Activated CD8-positive, alpha-beta memory T cell treated with anti-CD3 and anti-CD28 coated beads for 48 hours (primary cell): ENCODE results near the gene SPEG.

Experiments used
- DNase-seq, 3 experiments: peaks; one replicate each; pipeline ENCODE4 v3.0.0-alpha.2; 2020; ENCODE audit warnings: low read depth in 2 of 3, low spot score in 2 of 3

The SPEG gene

GRCh38 chr2:219509780-219510511, 75.3 kb downstream of the SPEG start:
- peak in 1 of 3 experiments; percentile 12 for DNase-seq

- no peak for DNase-seq
These were observed 76.0 kb downstream of the SPEG start for GRCh38 chr2:219510512-219511135.

DNA sequence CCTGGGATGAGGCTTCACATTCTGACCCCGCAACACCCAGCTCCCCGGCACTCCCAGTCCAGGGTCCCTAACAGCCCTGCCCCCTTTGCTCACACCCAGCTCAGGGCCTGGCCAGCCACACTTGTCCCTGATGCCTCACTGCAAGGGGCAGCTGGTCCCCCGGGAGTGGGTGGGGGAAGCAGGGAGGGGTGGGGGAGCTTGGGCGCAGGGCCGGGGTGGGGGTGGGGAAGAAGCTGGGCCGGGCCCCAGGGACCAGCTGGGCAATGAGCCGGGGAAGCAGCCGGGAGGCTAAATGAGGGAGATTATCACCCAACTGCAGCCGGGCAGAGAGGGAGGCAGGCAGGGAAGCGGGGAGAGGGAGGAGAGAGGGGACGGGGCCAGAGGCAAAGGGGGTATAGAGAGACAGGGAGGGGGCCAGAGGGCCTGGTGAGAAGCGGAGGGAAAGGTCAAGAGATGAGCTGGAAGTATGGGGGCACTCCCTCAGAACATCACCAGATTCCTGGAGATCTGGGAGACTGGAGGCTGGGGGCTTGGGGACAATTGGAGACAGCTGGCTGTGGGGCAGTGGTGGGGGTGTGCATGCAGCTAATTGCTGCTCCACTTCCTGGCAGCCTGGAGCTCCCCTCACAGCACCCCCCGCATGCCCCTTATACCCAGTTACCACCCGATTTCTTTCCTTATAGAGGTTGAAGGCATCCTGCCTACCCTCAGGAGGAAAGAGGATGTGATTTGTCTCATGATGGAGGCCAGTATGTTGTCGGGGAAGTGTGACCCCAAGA, 77.1 kb downstream of the SPEG start:
- no peak for DNase-seq

DNA sequence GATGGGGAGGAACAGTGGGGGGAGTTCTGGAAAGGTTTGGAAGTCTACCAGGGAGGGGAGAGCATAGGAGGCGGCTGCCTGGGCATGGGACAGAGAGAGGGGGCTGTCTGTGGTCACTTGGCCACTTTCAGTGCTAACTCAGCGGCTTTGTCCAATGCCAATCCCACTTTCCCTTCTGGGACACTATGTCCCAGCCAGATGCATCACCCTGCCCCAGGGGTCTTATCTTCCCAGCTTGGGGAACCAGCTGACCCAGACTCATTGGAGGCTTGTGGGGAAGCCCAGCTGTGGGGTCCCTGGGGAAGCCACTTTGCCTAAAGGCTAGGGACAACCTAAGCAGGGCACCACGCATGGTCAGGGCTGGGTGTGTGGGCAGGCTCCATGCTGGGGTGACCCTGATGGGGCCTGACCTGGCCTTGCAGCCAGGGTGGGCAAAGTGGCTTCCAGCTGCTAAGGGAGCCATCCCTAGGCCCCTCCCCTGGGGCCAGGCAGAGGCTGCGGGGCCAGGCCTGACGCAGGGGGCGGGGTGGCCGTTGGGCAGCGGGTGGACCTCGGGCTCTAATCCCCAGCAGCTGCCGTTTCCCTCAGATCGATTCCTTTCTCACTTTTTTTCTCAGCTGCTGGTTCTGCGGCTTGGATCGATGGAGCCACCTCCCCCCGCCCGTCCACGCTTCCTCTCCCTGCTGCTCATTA, 78.0 kb downstream of the SPEG start:
- no peak for DNase-seq

DNA sequence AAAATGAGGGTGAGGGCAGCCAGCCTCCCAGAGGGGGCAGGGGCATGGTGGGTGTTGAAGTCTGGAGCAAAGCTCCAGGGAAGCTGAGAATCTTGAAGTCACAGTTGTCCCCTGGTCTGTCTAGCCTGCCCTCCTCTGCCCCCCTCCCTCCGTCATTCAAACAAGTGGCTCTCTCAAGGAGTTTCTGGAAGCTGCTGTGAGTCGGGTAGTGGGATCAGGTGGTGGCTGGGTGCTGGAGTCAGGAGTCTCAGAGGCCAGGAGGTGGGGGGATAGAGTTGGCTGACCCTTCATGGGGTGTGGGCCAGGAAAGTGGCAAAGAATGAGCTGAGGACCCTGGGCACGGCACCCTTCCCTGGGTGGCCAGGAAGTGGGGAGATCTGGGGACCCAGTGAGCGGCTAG, 79.1 kb downstream of the SPEG start:
- DNase-seq = no peak

DNA sequence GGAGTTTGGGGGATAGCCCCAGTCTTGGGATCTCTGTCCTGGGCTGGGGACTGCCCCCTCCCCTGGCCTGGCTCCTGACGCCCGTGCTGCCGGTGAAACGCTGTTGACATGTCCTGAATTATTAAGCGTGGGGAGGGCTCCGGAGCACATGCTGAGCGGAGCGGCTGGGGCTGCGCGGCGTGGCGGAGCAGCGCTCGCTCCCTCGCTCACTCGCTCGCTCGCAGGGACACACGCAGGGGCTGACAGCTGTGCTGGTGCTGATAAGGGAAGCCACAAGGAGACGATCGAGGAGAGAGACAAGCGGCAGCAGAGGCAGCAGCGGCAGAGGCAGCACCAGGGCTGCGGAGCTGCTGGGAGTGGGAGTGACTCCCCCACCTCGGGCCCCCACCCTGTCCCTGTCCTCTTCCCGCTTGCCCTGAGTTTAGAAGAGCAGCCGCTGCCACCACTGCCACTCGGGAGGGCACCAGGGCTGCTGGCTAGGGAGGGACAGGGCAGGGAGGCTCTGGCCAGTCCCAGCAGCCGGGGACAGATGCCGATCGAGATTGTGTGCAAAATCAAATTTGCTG, 79.6 kb downstream of the SPEG start, which contains the start of gene ASIC4:
Gene ASIC4 (plus strand): TSS at position 287 of the 566 bp plus-strand sequence. CDS start 243 bp downstream, at position 530.
- DNase-seq = no peak

DNA sequence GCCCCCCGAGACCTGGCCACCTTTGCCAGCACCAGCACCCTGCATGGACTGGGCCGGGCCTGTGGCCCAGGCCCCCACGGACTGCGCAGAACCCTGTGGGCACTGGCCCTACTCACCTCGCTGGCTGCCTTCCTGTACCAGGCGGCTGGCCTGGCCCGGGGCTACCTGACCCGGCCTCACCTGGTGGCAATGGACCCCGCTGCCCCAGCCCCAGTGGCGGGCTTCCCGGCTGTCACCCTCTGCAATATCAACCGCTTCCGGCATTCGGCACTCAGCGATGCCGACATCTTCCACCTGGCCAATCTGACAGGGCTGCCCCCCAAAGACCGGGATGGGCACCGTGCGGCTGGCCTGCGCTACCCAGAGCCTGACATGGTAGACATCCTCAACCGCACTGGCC, 80.2 kb downstream of the SPEG start:
- no peak for DNase-seq

- no peak for DNase-seq
These were observed 81.4 kb downstream of the SPEG start for GRCh38 chr2:219515874-219516629.

DNA sequence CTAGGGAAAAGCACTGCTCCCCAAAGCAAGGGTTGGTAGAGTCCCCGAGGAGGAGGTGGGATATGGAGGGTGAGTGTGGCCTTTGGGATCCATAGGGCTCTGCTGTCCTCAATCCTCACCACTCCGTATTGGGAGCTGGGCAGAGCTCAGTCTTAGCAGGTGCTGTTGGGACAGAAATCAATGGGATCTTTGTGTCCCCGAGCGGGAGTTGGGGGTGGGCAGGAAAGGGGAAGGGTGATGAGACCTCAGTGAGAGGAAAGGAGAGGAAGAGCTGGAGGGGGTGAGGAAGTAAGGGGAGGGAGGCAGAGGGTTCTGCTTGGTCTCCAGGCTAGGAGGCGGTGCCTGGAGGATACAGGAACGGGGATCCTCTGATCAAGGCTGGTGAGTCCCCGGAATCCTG, 82.2 kb downstream of the SPEG start:
- DNase-seq = no peak

DNA sequence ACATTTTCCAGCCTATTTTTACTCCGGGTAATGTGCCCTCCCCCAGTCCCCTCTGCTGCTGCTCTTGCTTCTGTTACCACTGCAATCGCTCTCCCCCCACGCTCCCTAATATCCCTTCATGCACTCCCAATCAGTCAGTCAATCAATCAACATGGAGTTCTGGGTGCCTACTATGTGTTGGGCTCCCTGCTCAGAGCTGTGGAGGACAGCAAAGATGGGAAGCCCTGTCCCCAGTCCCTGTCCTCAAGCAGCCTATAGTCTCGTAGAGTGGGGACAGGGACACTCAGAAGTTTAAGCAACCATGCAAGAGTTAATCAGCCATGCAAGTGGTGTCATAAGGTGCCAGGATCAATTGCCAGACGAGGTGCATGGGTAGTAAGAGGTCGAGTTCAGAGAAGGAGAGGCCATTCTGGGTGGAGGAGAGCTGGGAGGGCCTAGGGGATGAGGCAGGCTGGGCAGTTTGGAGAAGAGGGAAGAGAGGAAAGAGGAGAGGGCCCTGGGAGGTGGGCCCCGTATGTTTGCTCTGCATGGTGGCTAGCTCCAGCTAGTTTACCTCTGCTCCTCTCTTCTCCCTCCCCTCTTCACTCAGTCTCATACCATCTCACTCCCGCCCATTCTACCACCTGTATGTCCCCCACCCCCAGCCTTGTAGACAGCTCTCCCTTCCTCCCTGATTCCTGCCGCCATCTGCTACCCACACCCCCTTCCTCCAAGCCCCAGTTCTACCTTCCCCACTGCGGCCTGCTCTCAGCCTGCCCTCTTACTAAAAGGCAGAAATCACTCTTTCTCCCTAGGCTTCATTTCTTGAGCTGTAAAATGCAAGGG, 83.5 kb downstream of the SPEG start:
- no peak for DNase-seq

- DNase-seq = no peak
These were observed 84.9 kb downstream of the SPEG start for GRCh38 chr2:219519526-219519916.

- DNase-seq = no peak
These were observed 85.4 kb downstream of the SPEG start for GRCh38 chr2:219520079-219520478.

- DNase-seq = no peak
These were observed 86.6 kb downstream of the SPEG start for GRCh38 chr2:219521066-219521880.

DNA sequence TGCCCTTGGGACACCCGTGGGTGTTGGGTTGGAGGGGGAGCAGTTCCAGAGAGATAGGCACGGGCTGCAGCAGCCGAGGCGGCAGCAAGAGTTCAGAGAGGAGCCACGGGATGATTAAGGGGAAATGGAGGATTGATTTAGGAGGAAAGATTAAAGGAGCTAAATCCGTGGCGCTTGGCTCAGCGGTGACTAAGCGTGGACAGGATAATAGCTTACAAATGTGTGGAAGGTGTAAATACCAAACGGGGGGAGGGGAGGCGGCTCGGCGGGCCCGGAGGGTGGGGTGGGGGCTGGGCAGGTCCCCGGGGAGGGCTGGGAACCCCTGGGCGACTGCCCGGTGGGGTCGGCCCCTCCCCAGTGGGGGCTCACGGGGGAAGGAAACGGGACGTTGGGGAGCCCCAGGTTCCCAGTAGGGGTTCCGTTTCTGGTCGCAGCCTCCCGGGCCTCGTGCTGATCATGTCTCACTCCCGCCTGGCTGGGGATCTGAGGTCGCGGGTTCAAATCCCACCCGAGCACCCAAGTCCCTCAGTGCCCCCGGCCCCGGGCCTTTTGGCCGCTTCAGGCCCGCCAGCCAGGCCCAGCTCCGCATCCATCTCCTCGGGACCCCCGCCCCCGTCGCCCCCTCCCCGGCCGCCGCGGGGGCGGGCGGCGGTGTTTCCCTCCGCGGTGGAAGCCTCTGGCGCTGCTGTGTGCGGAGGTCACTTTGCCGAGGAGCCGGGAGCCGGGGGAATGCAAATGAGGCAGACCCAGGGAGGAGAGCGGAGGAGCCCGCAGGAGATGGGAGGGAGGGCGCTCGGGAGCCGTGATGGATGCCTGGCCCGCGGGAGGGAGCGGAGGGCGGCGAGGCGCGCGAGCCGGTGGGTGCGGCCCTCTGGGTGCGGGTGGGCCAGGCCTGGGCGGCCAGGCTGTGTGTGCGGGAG, 87.7 kb downstream of the SPEG start:
- DNase-seq = no peak

DNA sequence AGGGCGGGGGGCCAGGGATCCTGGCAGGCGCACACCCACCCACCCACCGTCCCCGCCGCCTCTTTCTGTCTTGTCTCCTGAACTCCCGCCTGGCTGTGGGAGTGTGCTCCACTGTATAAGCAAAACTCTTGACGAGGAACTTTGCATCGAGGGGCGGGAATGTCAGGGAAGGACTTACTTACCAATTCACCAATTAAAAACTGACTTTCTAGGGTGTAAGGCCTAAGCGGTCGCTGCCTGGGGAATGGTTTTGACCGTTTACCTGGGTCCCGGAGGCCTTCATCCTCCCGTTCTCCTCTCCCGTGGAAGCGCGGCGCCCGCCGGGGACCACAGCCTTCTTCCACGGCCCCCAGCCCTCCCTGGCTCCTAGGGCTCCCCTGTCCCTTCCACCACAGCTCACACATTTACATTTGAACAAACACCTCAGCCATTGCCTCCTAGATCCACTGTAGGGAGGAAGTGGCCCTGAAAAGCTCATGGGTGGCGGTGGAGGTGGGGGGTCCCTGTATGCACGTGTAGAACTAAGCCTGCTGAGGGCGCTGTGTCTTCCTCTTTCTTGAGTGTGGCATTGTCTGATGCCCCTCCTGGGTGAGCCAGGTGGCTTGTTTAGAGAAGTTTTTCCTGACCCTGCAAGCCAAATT, 88.5 kb downstream of the SPEG start:
- DNase-seq = no peak

- no peak for DNase-seq
These were observed 90.2 kb downstream of the SPEG start for GRCh38 chr2:219524817-219525216.
